GM20431 (cell line): ENCODE results near the gene C13orf46.
"Not testable (repeated sequence)": the region's sequence is repeated elsewhere in the genome, so short reads cannot be mapped to it uniquely, and the experiment has no call there.

ENCODE experiments used
- in situ Hi-C: fragments of 300-500 bp; cut with MseI, MboI; formaldehyde crosslinking; loops from one replicate; pipeline ENCODE4 v1.15.0; 2020; ENCODE audit warnings: low sequenced_read_pairs; ENCODE audit not compliant: unreplicated experiment

C13orf46 gene

DNA sequence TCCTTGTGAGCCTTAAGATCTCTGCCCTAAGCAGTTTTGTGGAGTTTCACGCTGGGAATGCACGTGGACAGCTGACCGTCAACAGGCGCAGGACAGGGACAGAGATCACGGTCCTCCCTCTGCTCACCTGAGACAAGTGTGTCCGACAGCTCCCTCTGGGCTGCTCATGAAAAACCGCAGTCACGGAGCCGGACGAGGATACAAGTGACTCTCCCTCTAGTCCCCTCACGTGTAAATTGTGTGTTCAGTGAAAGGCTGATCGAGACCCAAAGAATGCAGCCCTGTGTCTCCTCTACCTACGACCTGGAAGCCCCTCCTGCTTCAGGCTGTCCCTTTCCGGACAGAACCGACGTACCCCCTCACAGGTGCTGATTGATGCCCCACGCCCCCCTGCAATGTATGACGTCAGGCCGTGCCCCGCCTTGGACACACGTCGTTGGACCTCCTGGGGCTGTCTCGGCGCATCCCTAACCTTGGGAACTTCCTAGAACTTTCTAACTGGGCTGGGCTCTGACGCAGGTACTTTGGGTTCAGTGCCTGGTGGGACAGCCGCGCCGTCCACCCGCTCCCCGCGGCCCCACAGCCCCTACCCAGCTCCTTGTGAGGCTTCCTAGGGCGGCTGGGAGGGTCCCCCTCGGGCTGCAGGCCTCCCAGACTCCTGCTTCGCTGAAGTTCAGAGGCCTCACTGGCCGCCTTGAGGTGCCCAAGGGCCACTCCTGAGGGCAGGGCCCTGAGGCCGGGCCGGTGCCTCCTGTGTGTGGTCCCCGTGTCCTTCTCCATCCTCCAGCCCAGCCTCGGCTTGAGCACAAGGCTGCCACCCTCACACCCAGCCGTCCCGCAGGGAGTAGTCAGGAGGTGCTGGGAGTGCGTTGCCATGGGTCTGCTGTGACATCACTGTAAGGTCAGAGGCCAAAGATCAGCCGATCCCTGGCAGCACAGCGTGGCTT lies at the start of gene C13orf46:
Gene C13orf46, minus strand, starts transcription at position 859 of the 947 bp plus-strand sequence. Its CDS starts 79 bp downstream, at position 780.
- in situ Hi-C loops = no loop called here

DNA sequence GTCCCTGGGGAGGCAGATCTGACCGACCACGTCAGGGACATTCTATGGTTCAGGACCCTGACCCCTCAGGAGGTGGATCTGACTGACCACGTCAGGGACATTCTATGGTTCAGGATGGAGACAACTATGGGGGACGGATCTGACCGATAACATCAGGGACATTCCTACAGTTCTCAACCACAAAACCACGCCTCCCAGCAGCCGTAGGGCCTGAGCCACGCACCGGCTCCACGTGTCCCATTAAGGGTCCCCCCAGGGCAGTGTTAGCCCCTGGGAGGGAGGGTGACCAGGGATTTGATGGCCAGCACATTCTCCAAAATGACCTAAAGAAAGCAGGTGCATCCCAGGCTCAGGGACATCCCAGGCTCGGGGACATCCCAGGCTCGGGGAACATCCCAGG lies 49.0 kb upstream of the C13orf46 start:
- in situ Hi-C loops = no loop called here

DNA sequence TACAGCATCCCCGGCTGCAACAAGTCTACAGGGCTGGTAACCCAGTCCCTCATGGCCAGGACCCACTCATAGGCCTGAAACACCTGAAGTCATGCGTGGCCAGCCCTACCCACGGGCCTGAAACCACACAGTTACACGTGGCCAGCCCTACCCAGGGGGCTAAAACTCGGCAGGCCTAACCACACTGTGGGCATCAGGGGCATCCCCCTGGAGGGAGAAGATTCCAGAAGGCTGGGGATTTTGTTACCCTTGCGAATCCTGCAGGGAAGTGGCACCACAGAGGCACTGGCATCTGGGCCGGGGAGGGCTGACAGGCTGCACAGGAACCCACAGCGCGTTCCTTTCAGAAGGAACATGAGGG lies 48.4 kb upstream of the C13orf46 start:
- in situ Hi-C loops = no loop called here

DNA sequence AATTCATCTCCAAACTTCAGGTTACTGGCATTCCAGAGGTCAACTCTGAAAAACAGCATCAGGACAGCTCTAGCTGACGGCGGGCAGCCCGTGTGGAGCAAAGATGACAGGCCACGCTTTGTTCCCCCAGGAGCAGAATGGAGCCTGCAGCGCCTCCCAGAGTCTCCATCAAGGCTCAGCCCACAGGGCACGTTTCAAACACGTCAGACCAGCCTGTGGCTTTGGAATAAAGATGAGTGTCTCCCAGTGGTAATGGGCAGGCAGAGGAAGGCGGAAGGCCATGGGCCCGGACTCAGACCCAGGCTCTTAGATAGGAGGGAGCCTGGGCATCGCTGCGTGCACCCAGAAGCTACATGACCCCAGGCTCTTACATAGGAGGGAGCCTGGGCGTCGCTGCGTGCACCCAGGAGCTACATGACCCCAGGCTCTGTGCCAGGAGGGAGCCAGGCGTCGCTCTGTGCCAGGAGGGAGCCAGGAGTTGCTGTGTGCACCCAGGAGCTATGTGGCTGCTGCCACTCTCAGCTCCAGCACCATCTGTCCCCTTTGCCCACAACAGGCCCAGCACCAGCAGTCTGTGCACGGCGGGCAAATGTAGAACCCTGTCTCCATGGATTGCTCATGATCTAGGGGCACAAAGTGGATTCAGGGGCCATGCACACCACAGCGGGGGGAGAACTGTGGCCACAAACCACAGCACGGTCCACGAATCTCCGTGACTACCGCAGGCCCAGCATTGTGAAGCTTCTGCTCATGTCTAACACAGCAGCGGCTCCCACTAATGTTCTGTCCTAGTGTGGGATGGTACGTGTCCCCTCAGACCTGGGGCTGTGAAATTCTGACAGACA lies 47.8 kb upstream of the C13orf46 start:
- in situ Hi-C loops = no loop called here

DNA sequence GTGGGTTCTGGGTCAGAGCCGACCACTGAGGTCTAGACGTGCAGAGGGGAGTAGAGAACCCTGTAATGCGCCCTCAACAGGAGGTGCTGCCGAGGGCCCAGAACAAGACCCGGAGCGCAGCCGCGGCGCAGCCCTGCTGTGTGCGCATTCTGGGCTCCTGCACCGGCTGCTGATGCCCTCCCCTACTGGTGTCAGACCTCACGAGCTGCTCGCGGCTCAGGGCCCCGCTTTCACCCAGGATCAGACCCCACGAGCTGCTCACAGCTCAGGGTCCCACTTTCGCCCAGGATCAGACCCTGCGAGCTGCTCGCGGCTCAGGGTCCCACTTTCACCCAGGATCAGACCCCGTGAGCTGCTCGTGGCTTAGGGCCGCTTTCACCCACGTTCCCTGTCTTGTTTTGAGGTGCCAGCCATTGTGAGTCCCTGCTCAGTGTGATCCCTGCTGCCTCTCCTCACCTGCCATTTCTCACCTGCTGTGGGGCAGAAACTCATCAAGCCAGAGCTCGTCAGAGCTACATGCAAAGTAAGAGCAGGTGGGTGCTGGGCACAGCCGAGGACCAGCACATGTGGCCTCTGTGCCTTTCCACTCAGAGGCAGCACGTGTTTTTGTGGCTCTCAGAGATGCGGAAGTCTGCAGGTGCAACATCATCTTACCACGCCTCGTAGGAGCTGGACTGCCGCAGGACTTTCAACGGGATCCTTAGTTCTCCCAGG lies 47.0 kb upstream of the C13orf46 start:
- in situ Hi-C loops = no loop called here

DNA sequence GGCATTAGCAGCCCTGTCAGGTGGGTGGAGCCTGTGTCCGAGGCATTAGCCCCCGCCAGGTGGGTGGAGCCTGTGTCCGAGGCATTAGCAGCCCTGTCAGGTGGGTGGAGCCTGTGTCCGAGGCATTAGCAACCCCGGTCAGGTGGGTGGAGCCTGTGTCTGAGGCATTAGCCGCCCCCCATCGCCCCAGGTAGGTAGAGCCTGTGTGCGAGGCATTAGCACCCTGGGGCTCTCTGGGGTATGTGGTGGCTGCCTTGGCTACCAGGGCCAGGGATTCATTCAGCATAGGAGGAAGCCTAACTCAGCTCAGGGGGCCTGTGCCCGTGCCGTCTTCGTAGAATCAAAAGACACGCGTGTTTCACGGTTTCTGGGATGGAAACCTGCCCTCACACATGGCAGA lies 46.3 kb upstream of the C13orf46 start:
- in situ Hi-C loops = not testable (repeated sequence)

DNA sequence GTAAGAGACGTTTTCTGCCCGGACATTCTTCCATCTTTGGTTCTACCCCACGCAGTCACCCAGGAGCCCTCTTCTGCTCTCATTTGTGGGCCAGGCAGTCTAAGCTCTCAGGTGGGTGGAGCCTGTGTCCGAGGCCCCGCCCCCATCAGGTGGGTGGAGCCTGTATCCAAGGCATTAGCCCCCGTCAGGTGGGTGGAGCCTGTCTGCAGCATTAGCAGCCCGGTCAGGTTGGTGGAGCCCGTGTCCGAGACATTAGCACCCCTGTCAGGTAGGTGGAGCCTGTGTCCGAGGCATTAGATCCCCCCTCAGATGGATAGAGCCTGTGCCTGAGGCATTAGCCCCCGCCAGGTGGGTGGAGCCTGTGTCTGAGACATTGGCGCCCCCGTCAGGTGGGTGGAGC lies 45.5 kb upstream of the C13orf46 start:
- in situ Hi-C loops = no loop called here

DNA sequence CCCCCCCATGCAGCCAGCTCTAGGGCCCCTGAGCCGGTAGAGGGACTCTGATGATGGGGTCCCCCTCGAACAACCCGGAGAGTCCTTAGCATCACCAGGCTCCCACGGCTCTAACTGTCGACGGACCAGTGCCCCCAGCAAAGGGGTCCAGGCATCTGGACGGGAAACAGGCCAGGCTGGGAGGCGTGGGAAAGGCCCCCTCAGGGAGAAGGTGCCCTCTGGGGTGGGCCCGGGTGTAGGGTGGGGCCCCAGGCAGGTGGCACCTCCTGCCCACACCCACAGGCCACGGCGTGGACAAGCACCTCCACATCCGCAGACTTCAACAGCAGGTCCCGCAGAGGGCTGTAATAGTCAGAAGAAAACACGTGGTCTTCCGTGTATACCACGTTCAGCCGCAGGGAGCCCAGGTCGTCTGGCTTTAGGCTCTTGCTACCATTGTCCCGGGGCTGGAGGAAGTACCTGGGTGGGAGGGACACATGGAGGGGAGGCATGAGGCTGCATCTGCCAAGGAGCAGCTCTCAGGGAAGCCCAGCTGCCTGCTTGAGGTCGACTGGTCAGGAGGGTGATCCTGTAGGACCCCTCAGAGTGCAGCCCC lies 44.7 kb upstream of the C13orf46 start:
- in situ Hi-C loops = no loop called here

DNA sequence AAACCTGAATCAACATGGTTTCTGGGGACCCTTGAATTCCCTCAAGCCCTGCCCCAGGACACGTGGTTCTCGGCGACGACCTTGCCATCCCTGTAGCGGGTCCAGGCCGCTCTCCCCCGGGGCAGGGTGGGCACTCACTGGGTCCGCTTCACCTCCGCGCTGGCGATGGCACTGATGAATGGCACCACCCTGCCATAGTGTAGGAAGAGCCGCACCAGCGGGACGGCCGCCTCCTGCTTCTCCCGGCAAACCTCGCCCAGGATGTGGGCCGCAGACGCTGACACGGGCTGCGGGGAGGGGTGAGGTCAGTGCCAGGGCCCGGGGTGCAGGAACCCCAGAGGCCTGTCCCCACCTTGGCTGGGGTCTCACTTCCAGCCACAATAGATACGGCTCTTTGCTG lies 44.1 kb upstream of the C13orf46 start:
- in situ Hi-C loops = no loop called here

DNA sequence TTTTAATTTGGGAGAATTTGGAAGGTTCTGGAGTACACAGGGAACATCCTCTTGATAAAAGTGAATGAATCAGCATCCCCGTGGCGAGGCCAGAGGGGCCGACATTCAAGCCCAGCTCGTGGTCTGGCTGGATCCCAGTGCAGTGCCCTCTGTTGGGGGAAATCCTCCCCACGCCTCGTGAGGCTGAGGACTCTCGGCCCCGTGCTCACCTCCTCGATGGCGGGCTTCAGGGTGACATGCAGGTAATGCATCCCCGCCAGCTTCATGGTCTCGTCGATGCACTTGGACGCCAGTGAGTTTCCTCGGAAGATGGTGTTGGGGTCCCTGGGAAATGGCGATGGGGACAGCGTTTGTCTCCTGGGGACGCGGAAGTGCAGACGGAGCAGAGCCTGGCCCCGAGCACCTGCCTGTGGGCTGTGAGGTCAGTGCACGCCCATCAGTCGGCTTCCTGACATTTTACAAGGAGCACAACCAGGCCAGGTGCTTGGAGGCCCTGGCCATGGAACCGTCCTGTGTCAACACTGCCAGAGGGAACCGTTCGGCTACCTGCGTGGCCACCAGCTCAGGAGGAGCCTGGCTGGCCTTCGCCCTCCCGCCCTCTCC lies 43.3 kb upstream of the C13orf46 start:
- in situ Hi-C loops = no loop called here

DNA sequence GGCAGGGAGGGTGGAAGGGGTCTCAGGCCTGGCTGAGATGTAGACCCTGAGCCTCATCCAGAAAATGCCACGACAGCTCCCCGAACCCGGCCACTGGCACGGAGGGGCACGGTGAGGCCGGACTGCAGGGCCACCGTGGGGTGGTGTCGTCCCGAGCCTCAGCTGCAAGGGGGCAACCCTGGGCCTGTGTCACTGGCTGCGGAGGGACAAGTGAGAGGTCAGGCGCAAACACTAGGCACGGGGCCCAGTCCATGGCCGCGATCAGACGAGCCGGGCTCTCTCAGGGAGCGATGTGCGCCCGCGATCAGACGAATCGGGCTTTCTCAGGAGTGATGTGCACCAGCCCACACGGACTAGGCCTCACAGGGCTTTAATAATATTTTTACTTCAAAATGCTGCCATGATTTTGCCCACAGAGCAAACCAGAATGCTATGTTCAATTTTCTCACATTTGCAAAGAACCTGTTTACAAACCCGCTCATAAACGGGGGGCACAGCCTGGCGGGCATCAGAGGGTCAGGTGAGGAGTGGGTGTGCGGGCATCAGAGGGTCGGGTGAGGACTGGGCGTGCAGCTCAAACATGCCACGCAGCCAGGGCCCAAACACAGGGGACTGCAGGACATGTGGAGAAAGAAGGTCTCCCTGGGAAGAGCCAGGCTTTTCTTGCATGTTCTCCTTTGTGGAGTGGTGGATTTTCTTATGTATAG lies 42.6 kb upstream of the C13orf46 start:
- in situ Hi-C loops = no loop called here

DNA sequence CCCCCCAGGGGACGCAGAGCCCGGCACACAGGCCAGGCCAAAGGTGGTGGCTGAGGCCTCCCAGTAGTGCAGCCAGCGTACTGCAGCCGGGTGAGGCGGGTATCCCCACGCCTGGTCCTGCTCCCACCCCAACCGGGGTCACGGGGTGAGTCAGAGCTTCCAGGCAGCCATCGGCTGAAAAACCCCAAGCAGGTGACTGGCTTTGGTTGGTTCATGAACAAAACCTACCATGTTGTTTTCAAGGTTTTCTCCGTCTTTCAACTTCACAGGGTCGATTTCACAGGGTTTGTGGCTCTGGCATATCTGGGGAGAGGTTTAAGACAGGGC lies 42.1 kb upstream of the C13orf46 start:
- in situ Hi-C loops = no loop called here

DNA sequence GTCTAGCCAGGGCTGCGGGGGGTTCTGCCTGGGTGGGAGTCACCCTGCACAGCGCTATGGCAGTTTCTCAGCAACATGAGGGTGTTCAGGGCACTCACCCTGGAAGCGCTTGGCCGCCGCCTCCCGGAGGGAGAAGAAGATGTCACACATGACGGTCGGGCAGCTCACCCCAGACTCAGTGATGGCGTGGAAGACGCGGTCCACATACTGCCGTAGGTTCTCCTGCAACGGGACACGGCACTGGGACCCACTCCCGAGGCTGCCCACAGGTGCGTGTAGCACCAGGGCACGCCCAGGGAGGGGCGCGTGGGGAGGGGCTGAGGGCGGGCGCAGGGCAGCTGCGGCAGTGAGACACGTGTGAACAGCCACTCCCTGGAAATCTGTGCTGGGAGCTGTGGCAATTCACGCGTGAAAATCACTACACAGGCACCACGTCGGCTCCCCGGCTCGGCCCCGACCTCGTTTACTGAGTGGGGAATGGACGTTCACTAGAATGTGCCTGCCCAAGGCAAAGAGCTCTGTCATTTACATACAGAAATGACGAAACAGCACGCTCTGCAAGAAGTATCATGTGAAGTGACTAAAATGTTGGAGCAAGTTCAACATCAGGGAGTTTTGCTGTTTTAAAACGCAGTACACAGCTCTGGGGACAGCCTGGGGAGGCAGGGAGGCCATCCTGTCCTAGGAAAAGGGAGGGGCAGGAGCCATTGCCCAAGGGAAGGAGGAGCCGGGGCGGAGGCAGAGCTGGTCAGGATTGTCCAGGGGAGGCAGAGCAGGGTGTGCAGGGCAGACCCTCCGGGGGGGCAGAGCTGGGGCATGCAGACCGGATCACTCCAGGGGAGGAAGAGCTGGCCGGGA lies 41.5 kb upstream of the C13orf46 start:
- in situ Hi-C loops = no loop called here

DNA sequence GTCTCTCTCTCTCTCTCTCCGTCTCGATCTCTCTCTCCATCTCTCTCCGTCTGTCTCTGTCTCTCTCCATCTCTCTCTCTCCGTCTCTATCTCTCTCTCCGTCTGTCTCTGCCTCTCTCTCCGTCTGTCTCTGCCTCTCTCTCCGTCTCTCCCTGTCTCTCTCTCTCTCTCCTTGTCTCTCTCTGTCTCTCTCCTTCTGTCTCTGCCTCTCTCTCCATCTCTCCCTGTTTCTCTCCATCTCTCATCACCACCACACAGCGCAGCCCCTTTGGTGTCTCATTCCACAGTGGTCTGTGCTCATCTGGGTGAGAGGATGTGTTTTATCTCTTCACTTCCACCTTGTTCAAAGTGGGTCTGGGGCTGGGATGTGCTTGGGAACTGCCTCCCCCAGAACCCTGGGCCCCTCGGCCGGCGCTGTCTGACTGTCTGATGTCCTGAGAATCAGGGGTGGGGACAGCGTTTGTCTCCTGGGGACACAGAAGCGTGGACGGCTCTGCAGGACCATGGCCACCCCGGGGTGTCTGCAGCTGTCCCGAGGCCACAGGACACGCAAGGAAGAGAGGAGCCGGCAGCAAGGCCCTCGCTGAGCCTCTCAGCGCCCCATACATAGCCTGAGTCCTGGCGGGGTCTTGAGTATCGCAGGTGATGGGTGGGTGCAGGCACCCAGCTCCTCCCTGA lies 40.2 kb upstream of the C13orf46 start:
- in situ Hi-C loops = no loop called here

DNA sequence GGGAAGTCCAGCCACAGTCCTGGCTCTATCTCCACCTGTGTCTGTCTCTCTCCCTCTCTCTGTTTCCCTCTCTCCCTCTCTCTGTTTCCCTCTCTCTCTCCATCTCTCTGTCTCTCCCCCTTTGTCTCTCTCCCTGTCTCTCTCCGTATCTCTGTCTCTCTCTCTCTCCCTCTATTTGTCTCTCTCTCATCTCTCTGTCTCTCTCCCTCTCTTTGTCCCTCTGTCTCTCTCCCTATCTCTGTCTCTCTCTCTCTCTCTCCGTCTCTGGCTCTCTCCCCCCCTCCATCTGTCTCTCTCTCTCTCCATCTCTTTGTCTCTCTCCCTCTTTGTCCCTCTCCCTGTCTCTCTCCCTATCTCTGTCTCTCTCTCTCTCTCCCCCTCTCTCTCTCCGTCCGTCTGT lies 39.5 kb upstream of the C13orf46 start:
- in situ Hi-C loops = no loop called here

DNA sequence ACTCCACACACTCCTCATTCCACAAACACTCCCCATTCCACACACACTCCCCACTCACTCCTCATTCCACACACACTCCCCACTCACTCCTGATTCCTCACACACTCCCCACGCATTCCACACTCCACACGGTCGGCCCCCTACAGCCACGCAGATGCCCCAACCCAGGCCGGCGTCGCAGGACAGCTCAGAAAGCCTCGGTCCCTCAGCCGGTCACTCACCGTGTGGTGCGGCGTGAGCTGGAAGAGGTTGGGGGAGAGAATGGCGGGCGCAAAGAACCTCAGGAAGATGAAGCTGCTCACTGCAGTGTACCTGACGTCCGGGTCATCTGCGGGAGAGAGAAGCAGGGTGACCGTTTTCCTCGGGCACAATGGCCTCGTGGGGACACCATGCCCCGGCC lies 39.0 kb upstream of the C13orf46 start:
- in situ Hi-C loops = no loop called here

DNA sequence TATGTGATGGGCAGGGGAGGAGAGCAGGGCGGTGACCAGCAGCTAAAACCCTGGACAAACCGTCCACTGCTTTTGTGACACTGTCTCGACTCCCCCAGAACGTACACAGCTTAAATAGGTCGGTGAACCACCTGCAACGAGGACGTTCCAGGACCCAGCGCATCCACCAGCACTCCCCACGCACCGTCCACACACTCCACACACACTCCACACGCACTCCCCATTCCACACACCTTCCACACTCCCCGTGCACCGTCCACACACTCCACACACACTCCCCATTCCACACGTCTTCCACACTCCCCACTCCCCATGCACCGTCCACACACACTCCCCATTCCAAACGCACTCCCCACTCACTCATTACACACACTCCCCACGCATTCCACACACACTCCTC lies 38.3 kb upstream of the C13orf46 start:
- in situ Hi-C loops = no loop called here

DNA sequence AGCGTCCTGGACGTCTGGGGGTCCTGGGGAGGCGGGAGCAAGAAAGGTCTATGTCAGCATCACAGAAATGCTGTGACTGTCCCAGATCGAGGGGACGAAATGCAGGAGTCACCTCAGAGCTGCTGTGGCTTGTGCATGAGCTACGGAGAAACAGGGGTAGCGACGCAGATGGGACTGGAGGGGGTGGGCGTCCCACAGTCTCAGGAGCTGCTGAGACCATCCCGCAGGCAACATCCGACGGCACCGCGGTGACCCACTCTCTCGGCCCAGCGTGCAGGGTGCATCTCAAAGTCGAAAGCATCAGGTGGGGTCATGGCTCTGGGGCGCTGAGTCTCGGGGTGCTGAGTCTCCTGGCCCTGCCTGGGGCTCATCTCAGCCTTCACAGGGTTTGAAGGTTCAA lies 37.4 kb upstream of the C13orf46 start:
- in situ Hi-C loops = no loop called here
